Esophagus squamous epithelium (tissue), 4 donors: Measurements from ENCODE around the gene ARRB1.
"Not testable (repeated sequence)": the region's sequence is repeated elsewhere in the genome, so short reads cannot be mapped to it uniquely, and the experiment has no call there.

Source experiments
- POLR2A ChIP-seq, 4 donors: fragments of 450-650 bp; IDR thresholded peaks; one replicate each; pipeline ENCODE4 v1.6.1; 2017; ENCODE audit warnings: antibody characterized with exemption in 4 of 4, mild to moderate bottlenecking in 4 of 4, moderate library complexity in 3 of 4
- TF ChIP-seq, protein P1 (sequence below), 6 experiments: fragments of 450-650 bp in 4 of 6; fragments of 200-600 bp in 2 of 6; sonication (generic) in 2 of 6; IDR thresholded peaks; one replicate each; pipeline ENCODE4 v1.5.1; 2016 to 2019; ENCODE audit warnings: antibody characterized with exemption in 6 of 6, mild to moderate bottlenecking in 4 of 6, moderate library complexity in 4 of 6

DNA sequence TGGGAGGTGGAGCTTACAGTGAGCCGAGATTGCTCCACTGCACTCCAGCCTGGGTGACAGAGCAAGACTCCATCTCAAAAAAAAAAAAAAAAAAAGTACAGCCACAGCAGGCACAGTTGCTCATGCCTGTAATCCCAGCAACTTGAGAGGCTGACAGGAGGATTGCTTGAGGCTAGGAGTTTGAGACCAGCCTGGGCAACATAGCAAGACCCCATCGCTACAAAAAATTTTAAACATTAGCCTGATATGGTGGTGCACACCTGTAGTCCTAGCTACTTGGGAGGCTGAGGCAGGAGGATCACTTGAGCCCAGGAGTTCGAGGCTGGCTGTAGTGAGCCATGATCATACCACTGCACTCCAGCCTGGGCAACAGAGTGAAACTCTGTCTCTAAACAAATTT lies 76.7 kb downstream of the ARRB1 start:
- TF ChIP-seq, protein P1, sequence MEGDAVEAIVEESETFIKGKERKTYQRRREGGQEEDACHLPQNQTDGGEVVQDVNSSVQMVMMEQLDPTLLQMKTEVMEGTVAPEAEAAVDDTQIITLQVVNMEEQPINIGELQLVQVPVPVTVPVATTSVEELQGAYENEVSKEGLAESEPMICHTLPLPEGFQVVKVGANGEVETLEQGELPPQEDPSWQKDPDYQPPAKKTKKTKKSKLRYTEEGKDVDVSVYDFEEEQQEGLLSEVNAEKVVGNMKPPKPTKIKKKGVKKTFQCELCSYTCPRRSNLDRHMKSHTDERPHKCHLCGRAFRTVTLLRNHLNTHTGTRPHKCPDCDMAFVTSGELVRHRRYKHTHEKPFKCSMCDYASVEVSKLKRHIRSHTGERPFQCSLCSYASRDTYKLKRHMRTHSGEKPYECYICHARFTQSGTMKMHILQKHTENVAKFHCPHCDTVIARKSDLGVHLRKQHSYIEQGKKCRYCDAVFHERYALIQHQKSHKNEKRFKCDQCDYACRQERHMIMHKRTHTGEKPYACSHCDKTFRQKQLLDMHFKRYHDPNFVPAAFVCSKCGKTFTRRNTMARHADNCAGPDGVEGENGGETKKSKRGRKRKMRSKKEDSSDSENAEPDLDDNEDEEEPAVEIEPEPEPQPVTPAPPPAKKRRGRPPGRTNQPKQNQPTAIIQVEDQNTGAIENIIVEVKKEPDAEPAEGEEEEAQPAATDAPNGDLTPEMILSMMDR (IDR thresholded peaks at IDR 0.05): not testable (repeated sequence)
- not testable (repeated sequence) for TF ChIP-seq POLR2A (IDR thresholded peaks at IDR 0.05)
